ENCODE results near the gene PHF23.

PHF23 gene

GRCh38 chr17:7237761-7238419 lies 1.4 kb downstream of the PHF23 start:
- peak; percentile 79 for DNase-seq

GRCh38 chr17:7237266-7237760 lies 1.9 kb downstream of the PHF23 start:
- DNase-seq: no peak

- no peak for DNase-seq
Observed at GRCh38 chr17:7236808-7237207, 2.4 kb downstream of the PHF23 start.

- DNase-seq: peak; percentile 28
Observed at GRCh38 chr17:7235693-7236665, 3.3 kb downstream of the PHF23 start.

GRCh38 chr17:7234083-7234951 lies 4.9 kb downstream of the PHF23 start, which contains the start of gene DVL2:
DVL2 (minus strand) TSS chr17:7234517; CDS start chr17:7234262, 255 bp downstream.
- peak; percentile 95 for DNase-seq

- DNase-seq: no peak
Observed at GRCh38 chr17:7233701-7234082, 5.6 kb downstream of the PHF23 start.

GRCh38 chr17:7232114-7232513 lies 7.1 kb downstream of the PHF23 start:
- DNase-seq: no peak

GRCh38 chr17:7229504-7229903 lies 9.8 kb downstream of the PHF23 start:
- DNase-seq: no peak

GRCh38 chr17:7228920-7229319 lies 10.3 kb downstream of the PHF23 start:
- DNase-seq: no peak

GRCh38 chr17:7226721-7227710 lies 12.2 kb downstream of the PHF23 start:
- no peak for DNase-seq

- DNase-seq: no peak
Observed at GRCh38 chr17:7225711-7226331, 13.4 kb downstream of the PHF23 start.

- DNase-seq: no peak
Observed at GRCh38 chr17:7224661-7225111, 14.6 kb downstream of the PHF23 start.

- no peak for DNase-seq
Observed at GRCh38 chr17:7224110-7224509, 15.1 kb downstream of the PHF23 start.

GRCh38 chr17:7223375-7223774 lies 15.9 kb downstream of the PHF23 start:
- DNase-seq: no peak

- DNase-seq: no peak
Observed at GRCh38 chr17:7222972-7223292, 16.3 kb downstream of the PHF23 start.

GRCh38 chr17:7222093-7222971 lies 16.9 kb downstream of the PHF23 start:
- DNase-seq: no peak

- DNase-seq: no peak
Observed at GRCh38 chr17:7221278-7222092, 17.8 kb downstream of the PHF23 start.

- DNase-seq: peak; percentile 62
Observed at GRCh38 chr17:7220593-7221277, 18.5 kb downstream of the PHF23 start.

Measured in fibroblast of skin of right biceps (primary cell).